ENCODE results near the gene MRO. TPM values are rescaled to one million over a fixed set of nuclear protein-coding genes. Genes with fewer than 3 reads are reported as not detected.
A peak's percentile ranks its signal among the peaks of the same experiment; 100 is the strongest.

MRO gene
- total RNA-seq, 4 donors from 2014 or later = 4.8 to 17.5 (median 6.7) TPM; not detected in 1

DNA sequence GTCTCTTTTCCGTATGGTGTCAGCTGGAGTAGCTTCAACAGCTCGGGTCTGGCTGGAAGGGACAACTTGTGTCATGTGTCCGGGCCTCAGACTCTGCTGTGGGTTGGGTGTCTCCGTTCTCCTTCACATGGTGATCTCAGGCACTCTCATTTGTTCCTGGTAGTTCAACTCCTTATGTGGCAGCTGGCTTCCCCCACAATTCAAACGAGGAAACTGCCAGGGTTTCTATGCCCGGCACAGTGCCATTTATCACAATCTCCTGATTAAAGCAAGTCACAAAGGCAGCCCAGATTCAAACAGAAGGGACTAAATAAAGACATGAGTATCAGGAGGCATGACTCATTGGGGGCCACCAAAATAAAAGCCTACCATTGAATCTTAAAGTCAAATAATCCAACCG is 22.7 kb downstream of the MRO start:
- H3K9me3 ChIP-seq = no peaks in the 10 kb centered on the region
- H3K27ac ChIP-seq = peak overlapping the region in 3 of 4 donors; percentile 1 to 78 (median 57)
- TF ChIP-seq, protein P1, sequence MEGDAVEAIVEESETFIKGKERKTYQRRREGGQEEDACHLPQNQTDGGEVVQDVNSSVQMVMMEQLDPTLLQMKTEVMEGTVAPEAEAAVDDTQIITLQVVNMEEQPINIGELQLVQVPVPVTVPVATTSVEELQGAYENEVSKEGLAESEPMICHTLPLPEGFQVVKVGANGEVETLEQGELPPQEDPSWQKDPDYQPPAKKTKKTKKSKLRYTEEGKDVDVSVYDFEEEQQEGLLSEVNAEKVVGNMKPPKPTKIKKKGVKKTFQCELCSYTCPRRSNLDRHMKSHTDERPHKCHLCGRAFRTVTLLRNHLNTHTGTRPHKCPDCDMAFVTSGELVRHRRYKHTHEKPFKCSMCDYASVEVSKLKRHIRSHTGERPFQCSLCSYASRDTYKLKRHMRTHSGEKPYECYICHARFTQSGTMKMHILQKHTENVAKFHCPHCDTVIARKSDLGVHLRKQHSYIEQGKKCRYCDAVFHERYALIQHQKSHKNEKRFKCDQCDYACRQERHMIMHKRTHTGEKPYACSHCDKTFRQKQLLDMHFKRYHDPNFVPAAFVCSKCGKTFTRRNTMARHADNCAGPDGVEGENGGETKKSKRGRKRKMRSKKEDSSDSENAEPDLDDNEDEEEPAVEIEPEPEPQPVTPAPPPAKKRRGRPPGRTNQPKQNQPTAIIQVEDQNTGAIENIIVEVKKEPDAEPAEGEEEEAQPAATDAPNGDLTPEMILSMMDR (IDR thresholded peaks at IDR 0.05) = no peak
- TF ChIP-seq POLR2A (IDR thresholded peaks at IDR 0.05) = no peak
- H3K27me3 ChIP-seq = no peaks in the 10 kb centered on the region
- H3K4me1 ChIP-seq = peaks cover 0 to 26% (median 2%) of the 10 kb centered on the region in 4 donors
- no peaks in the 10 kb centered on the region for H3K36me3 ChIP-seq
- H3K4me3 ChIP-seq = no peak overlapping the region
- peak in 1 of 3 donors; percentile 56 for DNase-seq

DNA sequence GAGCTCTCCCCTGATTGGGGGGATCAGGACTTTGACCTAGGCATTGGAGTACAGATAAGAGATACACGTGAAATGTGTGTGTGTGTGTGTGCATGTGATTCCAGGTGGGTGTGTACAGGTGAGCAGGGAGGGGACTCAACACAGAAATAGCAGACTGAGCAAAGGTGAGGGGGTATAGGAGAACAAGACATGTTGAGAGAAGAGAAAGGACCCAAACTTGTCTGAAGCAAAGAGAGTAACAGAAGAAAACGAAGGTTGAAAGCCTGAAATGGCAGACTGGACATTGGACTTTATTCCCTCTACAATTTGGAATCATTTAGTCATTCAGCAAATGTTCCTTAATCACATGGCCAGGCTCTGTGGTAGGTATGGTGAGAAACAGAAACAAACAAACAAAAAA is 23.3 kb downstream of the MRO start:
- H3K4me1 ChIP-seq = peaks cover 0 to 26% (median 2%) of the 10 kb centered on the region in 4 donors
- DNase-seq = peak in 1 of 3 donors; percentile 69

DNA sequence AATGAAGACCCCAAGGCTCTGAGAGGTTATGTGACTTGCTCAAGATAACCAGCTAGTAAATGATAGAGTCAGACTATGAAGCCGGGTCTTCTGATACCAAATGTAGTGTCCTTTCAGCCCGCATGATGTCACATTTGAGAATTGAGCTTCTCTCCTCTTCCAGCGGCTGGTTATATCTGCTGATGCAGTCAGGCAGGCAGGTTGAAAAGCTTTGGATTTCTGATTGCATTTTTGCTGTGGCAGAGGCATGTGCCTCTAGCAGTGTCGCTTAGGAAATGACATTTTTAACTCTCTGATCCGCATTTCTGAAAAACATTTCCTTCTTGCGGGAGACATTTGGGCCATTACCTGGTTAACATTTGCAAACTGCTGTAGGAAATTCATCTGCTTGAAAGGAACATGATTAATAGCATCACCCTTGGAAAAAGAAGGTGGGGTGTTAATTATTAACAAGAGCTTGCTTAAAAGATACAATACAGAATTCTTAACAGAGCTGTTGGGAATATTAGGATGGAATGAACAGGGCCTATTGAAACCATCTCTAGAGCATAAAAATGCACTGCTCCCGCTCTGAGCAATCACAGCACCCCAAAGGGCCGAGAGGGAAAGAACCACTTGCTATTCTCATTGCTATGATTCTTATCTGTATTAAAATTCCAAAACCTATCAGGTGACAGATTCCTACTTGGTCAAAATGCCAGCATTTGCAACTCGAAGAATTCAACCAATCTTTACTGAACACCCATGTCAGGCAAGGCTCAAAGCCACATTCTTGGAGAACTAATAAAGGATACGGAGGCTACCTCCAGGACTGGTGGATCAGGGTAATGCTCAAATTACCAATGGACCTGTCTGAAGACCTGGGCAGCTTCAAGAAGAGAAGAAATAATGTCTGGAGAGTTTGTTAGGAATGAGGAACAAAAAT is 25.9 kb downstream of the MRO start:
- no peak for DNase-seq
- peak overlapping the region in 3 of 4 donors; percentile 12 to 76 (median 68) for H3K27ac ChIP-seq
- peaks cover 0 to 35% (median 2%) of the 10 kb centered on the region in 4 donors for H3K4me1 ChIP-seq
- no peak for TF ChIP-seq POLR2A (IDR thresholded peaks at IDR 0.05)
- TF ChIP-seq, protein P1 (IDR thresholded peaks at IDR 0.05) = no peak
- no peaks in the 10 kb centered on the region for H3K27me3 ChIP-seq
- no peaks in the 10 kb centered on the region for H3K36me3 ChIP-seq
- no peak overlapping the region for H3K4me3 ChIP-seq
- H3K9me3 ChIP-seq = no peaks in the 10 kb centered on the region

More for the DNA sequence above, 23.3 kb downstream of the MRO start:
- Histone ChIP-seq H3K36me3 (no peaks in the 10 kb centered on the region), H3K27ac (peak overlapping the region in 2 of 4 donors; percentile 57 to 78), H3K27me3 (no peaks in the 10 kb centered on the region), H3K9me3 (no peaks in the 10 kb centered on the region), H3K4me3 (no peak overlapping the region)
- TF ChIP-seq, protein P1 (IDR thresholded peaks at IDR 0.05) = no peak
- no peak for TF ChIP-seq POLR2A (IDR thresholded peaks at IDR 0.05)

DNA sequence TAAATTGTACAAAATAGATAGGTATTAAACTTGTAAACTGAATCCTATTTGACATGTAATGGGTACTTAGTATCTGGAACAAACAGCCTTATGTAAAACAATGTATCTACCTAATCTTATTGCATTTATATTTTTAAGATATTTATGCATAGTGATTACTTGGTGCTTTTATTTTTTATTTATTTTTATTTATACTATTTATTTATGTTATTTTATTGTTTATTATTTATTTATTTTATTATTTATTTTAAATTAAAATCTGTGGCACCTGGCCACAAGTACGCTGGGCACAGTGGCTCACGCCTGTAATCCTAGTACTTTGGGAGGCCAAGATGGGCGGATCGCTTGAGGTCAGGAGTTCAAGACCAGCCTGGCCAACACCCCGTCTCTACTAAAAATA is 26.9 kb downstream of the MRO start:
- peaks cover 0 to 35% (median 2%) of the 10 kb centered on the region in 4 donors for H3K4me1 ChIP-seq

DNA sequence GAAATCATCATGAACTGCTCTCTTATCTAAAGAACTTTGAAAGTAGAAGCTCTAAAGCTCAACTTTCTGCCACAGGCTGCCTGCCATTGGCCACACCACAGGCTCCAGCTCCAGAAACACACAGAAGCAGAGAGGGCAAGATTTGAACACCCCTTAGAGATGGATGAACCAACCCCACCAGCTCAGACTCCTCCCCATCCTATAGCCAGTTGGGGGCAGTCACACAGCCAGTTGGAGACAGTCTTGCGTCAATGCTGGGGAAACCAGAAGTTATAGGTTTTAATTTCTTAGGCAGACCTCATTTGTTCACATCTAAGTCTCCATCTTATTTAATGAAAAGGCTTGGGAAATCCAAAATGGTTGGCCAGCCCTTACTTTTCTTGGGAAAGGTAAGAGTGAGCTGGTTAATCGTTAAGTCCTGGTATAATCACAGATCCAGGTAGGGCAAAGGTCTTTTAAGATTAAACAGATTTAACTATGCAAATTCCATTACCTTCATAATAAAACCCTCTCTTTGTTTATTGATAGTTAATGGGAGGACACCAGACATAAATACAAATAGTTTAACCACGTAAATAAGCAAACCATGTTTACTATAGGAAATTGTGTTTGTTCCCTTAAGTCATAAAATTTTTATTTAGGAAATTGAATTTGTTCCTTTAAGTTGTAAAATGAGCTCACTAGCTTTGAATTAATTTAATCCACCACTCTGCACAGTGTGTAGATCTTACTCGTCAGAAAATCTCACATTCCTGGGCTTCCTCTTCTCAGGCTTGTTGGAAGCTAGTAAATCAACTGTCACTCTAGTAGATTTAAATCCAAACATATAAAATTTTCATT is 28.0 kb downstream of the MRO start:
- no peaks in the 10 kb centered on the region for H3K36me3 ChIP-seq
- TF ChIP-seq, protein P1 (IDR thresholded peaks at IDR 0.05) = no peak
- no peak for TF ChIP-seq POLR2A (IDR thresholded peaks at IDR 0.05)
- no peaks in the 10 kb centered on the region for H3K9me3 ChIP-seq
- no peak overlapping the region for H3K4me3 ChIP-seq
- no peaks in the 10 kb centered on the region for H3K27me3 ChIP-seq
- H3K4me1 ChIP-seq = peaks cover 0 to 30% (median 2%) of the 10 kb centered on the region in 4 donors
- no peak for DNase-seq
- H3K27ac ChIP-seq = peak overlapping the region in 3 of 4 donors; percentile 1 to 69 (median 68)

More for the DNA sequence above, 26.9 kb downstream of the MRO start:
- H3K27ac ChIP-seq = peak overlapping the region in 3 of 4 donors; percentile 12 to 76 (median 68)
- H3K36me3 ChIP-seq = no peaks in the 10 kb centered on the region
- DNase-seq = no peak
- H3K9me3 ChIP-seq = no peaks in the 10 kb centered on the region
- no peak overlapping the region for H3K4me3 ChIP-seq
- H3K27me3 ChIP-seq = no peaks in the 10 kb centered on the region
- TF ChIP-seq, protein P1 (IDR thresholded peaks at IDR 0.05) = no peak
- no peak for TF ChIP-seq POLR2A (IDR thresholded peaks at IDR 0.05)
